Activated T-helper 1 cell treated with anti-CD3 and anti-CD28 coated beads, Interleukin-12 subunit alpha, Interleukin-12 subunit beta, Interleukin-2, Interleukin-4 antibody, amounts not matched to agents 30 ng/mL and 10 ng/mL and 1 ng/mL, durations not matched to agents 14 hours and 24 hours and 36 hours (primary cell): ENCODE data around the gene COQ9. TPM values are rescaled to one million over a fixed set of nuclear protein-coding genes. Genes with fewer than 3 reads are reported as not detected.

Experiments
- DNase-seq: peaks from one replicate; pipeline ENCODE4 v3.0.0; 2021; ENCODE audit warnings: low spot score
- H3K27ac Mint-ChIP-seq: one replicate; pipeline ENCODE4 v1.8.0; 2021; ENCODE audit warnings: mild to moderate bottlenecking, mixed read lengths
- H3K27me3 Mint-ChIP-seq: one replicate; pipeline ENCODE4 v1.8.0; 2022; ENCODE audit warnings: mild to moderate bottlenecking, moderate library complexity, mixed read lengths; ENCODE audit not compliant: insufficient read depth
- H3K36me3 Mint-ChIP-seq: one replicate; pipeline ENCODE4 v1.8.0; 2021; ENCODE audit warnings: low read depth, mixed read lengths
- H3K4me1 Mint-ChIP-seq: one replicate; pipeline ENCODE4 v1.8.0; 2021; ENCODE audit warnings: low read depth, mixed read lengths
- H3K4me3 Mint-ChIP-seq: one replicate; pipeline ENCODE4 v1.8.0; 2021; ENCODE audit warnings: mild to moderate bottlenecking, moderate library complexity, mixed read lengths
- H3K9me3 Mint-ChIP-seq: one replicate; pipeline ENCODE4 v1.8.0; 2021; ENCODE audit warnings: mixed read lengths
- intact Hi-C: fragments of 100-400 bp; cut with micrococcal nuclease; formaldehyde crosslinking; loops from one replicate; pipeline ENCODE4 v1.15.1; 2024
- total RNA-seq: library from RNA; stranded (reverse); gene quantifications from 2 replicates; pipeline ENCODE4 v1.2.3, GENCODE V29; 2022

COQ9 gene
- total RNA-seq, 1 donor from 2014 or later: 51.2 TPM

GRCh38 chr16:57507136-57508034 lies 60.1 kb downstream of the COQ9 start:
- intact Hi-C loops: no loop called here
- Mint-ChIP-seq H3K9me3 (no peaks in the 10 kb centered on the region), H3K36me3 (no peaks in the 10 kb centered on the region), H3K4me3 (no peak overlapping the region), H3K27me3 (peaks cover 4% of the 10 kb centered on the region), H3K27ac (no peak overlapping the region), H3K4me1 (no peaks in the 10 kb centered on the region)
- DNase-seq: no peak

GRCh38 chr16:57508035-57508425 lies 60.8 kb downstream of the COQ9 start:
- Mint-ChIP-seq H3K27me3 (peaks cover 4% of the 10 kb centered on the region), H3K9me3 (no peaks in the 10 kb centered on the region), H3K36me3 (no peaks in the 10 kb centered on the region), H3K4me1 (no peaks in the 10 kb centered on the region), H3K4me3 (no peak overlapping the region), H3K27ac (no peak overlapping the region)
- DNase-seq: no peak
- intact Hi-C loops: no loop called here

- H3K27ac Mint-ChIP-seq: no peak overlapping the region
- H3K36me3 Mint-ChIP-seq: peaks cover 3% of the 10 kb centered on the region
- H3K27me3 Mint-ChIP-seq: peaks cover 4% of the 10 kb centered on the region
Observed at GRCh38 chr16:57509231-57509923, 62.1 kb downstream of the COQ9 start.

GRCh38 chr16:57510016-57510871 lies 63.0 kb downstream of the COQ9 start:
- Mint-ChIP-seq H3K36me3 (peaks cover 3% of the 10 kb centered on the region), H3K27ac (no peak overlapping the region), H3K9me3 (no peaks in the 10 kb centered on the region), H3K4me1 (no peaks in the 10 kb centered on the region), H3K27me3 (peaks cover 2% of the 10 kb centered on the region), H3K4me3 (no peak overlapping the region)
- intact Hi-C loops: no loop called here
- no peak for DNase-seq

More at GRCh38 chr16:57509231-57509923, 62.1 kb downstream of the COQ9 start:
- intact Hi-C loops: no loop called here
- no peak for DNase-seq
- Mint-ChIP-seq H3K9me3 (no peaks in the 10 kb centered on the region), H3K4me3 (no peak overlapping the region), H3K4me1 (no peaks in the 10 kb centered on the region)

Other genes starting within 250 kb of the COQ9 start
- 29.1 and 29.7 TPM in 2 replicates for gene ARL2BP, start 202.2 kb upstream of the COQ9 start, total RNA-seq
- 0.26 TPM in 1 of 2 replicates, not detected in the other for gene PLLP, start 162.8 kb upstream of the COQ9 start, total RNA-seq
- 11.4 and 11.5 TPM in 2 replicates for gene CCL22, start 88.7 kb upstream of the COQ9 start, total RNA-seq
- not detected in 2 replicates for gene CX3CL1, start 75.0 kb upstream of the COQ9 start, total RNA-seq
- 1.3 and 1.6 TPM in 2 replicates for gene CCL17, start 42.7 kb upstream of the COQ9 start, total RNA-seq
- 98.0 and 98.4 TPM in 2 replicates for gene CIAPIN1, start 94 bp upstream of the COQ9 start, total RNA-seq
- 89.2 and 90.9 TPM in 2 replicates for gene POLR2C, start 15.2 kb downstream of the COQ9 start, total RNA-seq
- gene DOK4, start 39.0 kb downstream of the COQ9 start, total RNA-seq: 4.4 and 4.9 TPM in 2 replicates
- 5.7 and 7.3 TPM in 2 replicates for gene CCDC102A, start 89.1 kb downstream of the COQ9 start, total RNA-seq
- gene ADGRG5, start 95.2 kb downstream of the COQ9 start, total RNA-seq: 5.8 and 7.4 TPM in 2 replicates
- 6.4 and 7.7 TPM in 2 replicates for gene ADGRG1, start 181.2 kb downstream of the COQ9 start, total RNA-seq
- gene ADGRG3, start 220.8 kb downstream of the COQ9 start, total RNA-seq: not detected in 2 replicates
- not detected in 2 replicates for gene DRC7, start 247.3 kb downstream of the COQ9 start, total RNA-seq